GM23338 (cell line): Measurements from ENCODE around the gene PRPSAP2. TPM values are rescaled to one million over a fixed set of nuclear protein-coding genes. Genes with fewer than 3 reads are reported as not detected.

Experiments
- ATAC-seq: fragments of 200-7000 bp; cut with Tn5 transposase; 3 replicates; pipeline ENCODE4 v1.9.1; 2020
- DNase-seq: peaks from one replicate; pipeline ENCODE4 v3.0.0-alpha.2; 2015; ENCODE audit warnings: low spot score
- H2AFZ ChIP-seq: fragments of 200-600 bp; sonication (generic); 2 replicates; pipeline ENCODE4 v1.8.0; 2016; ENCODE audit warnings: antibody characterized with exemption, mild to moderate bottlenecking, moderate library complexity
- H3F3A ChIP-seq: fragments of 200-600 bp; sonication (generic); replicated peaks from 2 replicates; pipeline ENCODE4 v1.8.0; 2017; ENCODE audit warnings: antibody characterized with exemption, mixed run types, low read depth
- H3K27ac ChIP-seq: fragments of 200-600 bp; sonication (generic); 2 replicates; pipeline ENCODE4 v1.6.1; 2016; ENCODE audit warnings: low read depth
- H3K27me3 ChIP-seq: fragments of 200-600 bp; sonication (generic); 2 replicates; pipeline ENCODE4 v1.8.0; 2016; ENCODE audit warnings: mild to moderate bottlenecking, mixed run types, moderate library complexity; ENCODE audit not compliant: insufficient read depth
- H3K36me3 ChIP-seq: fragments of 200-600 bp; sonication (generic); 2 replicates; pipeline ENCODE4 v1.8.0; 2016; ENCODE audit warnings: mild to moderate bottlenecking; ENCODE audit not compliant: insufficient read depth
- H3K4me1 ChIP-seq: fragments of 200-600 bp; sonication (generic); 2 replicates; pipeline ENCODE4 v1.8.0; 2016; ENCODE audit warnings: mild to moderate bottlenecking, moderate library complexity; ENCODE audit not compliant: insufficient read depth
- H3K4me2 ChIP-seq: fragments of 200-600 bp; sonication (generic); 2 replicates; pipeline ENCODE4 v1.7.1; 2017; ENCODE audit warnings: mixed run types
- H3K4me3 ChIP-seq: fragments of 200-600 bp; sonication (generic); 2 replicates; pipeline ENCODE4 v1.6.1; 2016; ENCODE audit warnings: mixed run types
- H3K79me2 ChIP-seq: fragments of 200-600 bp; sonication (generic); replicated peaks from 2 replicates; pipeline ENCODE4 v1.8.0; 2017; ENCODE audit warnings: mild to moderate bottlenecking; ENCODE audit not compliant: insufficient read depth
- H3K9me2 ChIP-seq: fragments of 200-600 bp; sonication (generic); 2 replicates; pipeline ENCODE4 v1.8.0; 2017; ENCODE audit not compliant: insufficient read depth
- H4K20me1 ChIP-seq: fragments of 200-600 bp; sonication (generic); replicated peaks from 2 replicates; pipeline ENCODE4 v1.8.0; 2017; ENCODE audit warnings: mild to moderate bottlenecking; ENCODE audit not compliant: insufficient read depth
- H3K27ac Mint-ChIP-seq: 2 replicates; pipeline ENCODE4 v1.8.0; 2020; ENCODE audit warnings: inconsistent platforms, mild to moderate bottlenecking, moderate library complexity, mixed read lengths
- H3K27me3 Mint-ChIP-seq: 3 replicates; pipeline ENCODE4 v1.8.0; 2022; ENCODE audit warnings: low read depth, mild to moderate bottlenecking, moderate library complexity, mixed read lengths, inconsistent platforms; ENCODE audit not compliant: insufficient read depth, poor library complexity
- H3K36me3 Mint-ChIP-seq: 3 replicates; pipeline ENCODE4 v1.8.0; 2021; ENCODE audit warnings: low read depth, mild to moderate bottlenecking, inconsistent platforms, moderate library complexity, mixed read lengths
- H3K4me1 Mint-ChIP-seq: 3 replicates; pipeline ENCODE4 v1.8.0; 2020; ENCODE audit warnings: mild to moderate bottlenecking, inconsistent platforms, mixed read lengths
- H3K4me3 Mint-ChIP-seq: 3 replicates; pipeline ENCODE4 v1.8.0; 2021; ENCODE audit warnings: moderate library complexity, mild to moderate bottlenecking, inconsistent platforms, mixed read lengths
- H3K9me3 Mint-ChIP-seq: 3 replicates; pipeline ENCODE4 v1.8.0; 2020; ENCODE audit warnings: moderate library complexity, mild to moderate bottlenecking, inconsistent platforms, mixed read lengths
- NANOG ChIP-seq: IDR thresholded peaks from 2 replicates; pipeline ENCODE4 v1.6.1; 2016; ENCODE audit warnings: antibody characterized with exemption, borderline replicate concordance
- STAT1 ChIP-seq: IDR thresholded peaks from one replicate; pipeline ENCODE4 v1.6.1; 2016; ENCODE audit warnings: antibody characterized with exemption; ENCODE audit not compliant: unreplicated experiment
- polyA plus RNA-seq: library from polyadenylated mRNA; unstranded; fragments of >200 nt; fragmentation: Nextera tagmentation; extraction: Ambion mirVana; gene quantifications from 2 replicates; pipeline ENCODE4 v1.2.1, GENCODE V29; 2016
- total RNA-seq: library from RNA; depleted of rRNA; stranded (reverse); fragments of >200 nt; shearing (Covaris generic); gene quantifications from 2 replicates; pipeline ENCODE4 v1.2.3, GENCODE V29; 2014
- TF ChIP-seq, protein P1 (sequence below): fragments of 250-450 bp; sonication (Bioruptor Pico); IDR thresholded peaks from 2 replicates; pipeline ENCODE4 v1.5.0; 2020; ENCODE audit warnings: mild to moderate bottlenecking, moderate library complexity
- TF ChIP-seq, protein P2 (sequence below): IDR thresholded peaks from one replicate; pipeline ENCODE4 v1.6.1; 2018; ENCODE audit warnings: antibody characterized with exemption; ENCODE audit not compliant: unreplicated experiment
- TF ChIP-seq, protein P3 (sequence below), 2 experiments: fragments of 200-600 bp in 1 of 2; sonication (generic) in 1 of 2; conservative IDR thresholded peaks; 2 replicates each; pipeline versions ENCODE4 v1.5.1 to v1.6.1; 2016 to 2017; ENCODE audit warnings: antibody characterized with exemption in 2 of 2, low read depth in 2 of 2, mild to moderate bottlenecking in 2 of 2, moderate library complexity in 1 of 2

The PRPSAP2 gene
- total and polyA plus RNA-seq, 2 experiments from 2014 or later, result 34.6 to 54.4 TPM

DNA sequence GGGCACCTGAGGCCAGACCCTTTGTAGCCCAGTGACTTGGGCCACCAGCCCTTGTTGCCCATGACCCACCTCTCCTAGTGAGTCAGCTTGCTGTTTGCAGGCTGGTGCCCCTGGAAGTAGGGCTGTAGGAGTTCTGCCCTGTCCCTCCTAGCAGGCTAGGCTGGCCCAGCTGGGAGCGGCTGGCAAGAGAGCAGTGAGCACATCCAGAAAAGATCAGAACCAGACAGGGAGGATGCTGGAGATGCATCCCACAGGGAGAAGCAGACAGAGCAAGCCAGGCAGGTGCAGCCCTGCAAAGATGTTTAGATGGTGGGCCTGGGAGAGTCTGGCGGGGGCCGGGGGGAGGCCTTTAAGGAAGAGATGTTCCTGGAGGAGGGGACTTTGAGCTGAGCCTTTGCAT is 96.4 kb downstream of the PRPSAP2 start (continued):
- TF ChIP-seq, protein P1, sequence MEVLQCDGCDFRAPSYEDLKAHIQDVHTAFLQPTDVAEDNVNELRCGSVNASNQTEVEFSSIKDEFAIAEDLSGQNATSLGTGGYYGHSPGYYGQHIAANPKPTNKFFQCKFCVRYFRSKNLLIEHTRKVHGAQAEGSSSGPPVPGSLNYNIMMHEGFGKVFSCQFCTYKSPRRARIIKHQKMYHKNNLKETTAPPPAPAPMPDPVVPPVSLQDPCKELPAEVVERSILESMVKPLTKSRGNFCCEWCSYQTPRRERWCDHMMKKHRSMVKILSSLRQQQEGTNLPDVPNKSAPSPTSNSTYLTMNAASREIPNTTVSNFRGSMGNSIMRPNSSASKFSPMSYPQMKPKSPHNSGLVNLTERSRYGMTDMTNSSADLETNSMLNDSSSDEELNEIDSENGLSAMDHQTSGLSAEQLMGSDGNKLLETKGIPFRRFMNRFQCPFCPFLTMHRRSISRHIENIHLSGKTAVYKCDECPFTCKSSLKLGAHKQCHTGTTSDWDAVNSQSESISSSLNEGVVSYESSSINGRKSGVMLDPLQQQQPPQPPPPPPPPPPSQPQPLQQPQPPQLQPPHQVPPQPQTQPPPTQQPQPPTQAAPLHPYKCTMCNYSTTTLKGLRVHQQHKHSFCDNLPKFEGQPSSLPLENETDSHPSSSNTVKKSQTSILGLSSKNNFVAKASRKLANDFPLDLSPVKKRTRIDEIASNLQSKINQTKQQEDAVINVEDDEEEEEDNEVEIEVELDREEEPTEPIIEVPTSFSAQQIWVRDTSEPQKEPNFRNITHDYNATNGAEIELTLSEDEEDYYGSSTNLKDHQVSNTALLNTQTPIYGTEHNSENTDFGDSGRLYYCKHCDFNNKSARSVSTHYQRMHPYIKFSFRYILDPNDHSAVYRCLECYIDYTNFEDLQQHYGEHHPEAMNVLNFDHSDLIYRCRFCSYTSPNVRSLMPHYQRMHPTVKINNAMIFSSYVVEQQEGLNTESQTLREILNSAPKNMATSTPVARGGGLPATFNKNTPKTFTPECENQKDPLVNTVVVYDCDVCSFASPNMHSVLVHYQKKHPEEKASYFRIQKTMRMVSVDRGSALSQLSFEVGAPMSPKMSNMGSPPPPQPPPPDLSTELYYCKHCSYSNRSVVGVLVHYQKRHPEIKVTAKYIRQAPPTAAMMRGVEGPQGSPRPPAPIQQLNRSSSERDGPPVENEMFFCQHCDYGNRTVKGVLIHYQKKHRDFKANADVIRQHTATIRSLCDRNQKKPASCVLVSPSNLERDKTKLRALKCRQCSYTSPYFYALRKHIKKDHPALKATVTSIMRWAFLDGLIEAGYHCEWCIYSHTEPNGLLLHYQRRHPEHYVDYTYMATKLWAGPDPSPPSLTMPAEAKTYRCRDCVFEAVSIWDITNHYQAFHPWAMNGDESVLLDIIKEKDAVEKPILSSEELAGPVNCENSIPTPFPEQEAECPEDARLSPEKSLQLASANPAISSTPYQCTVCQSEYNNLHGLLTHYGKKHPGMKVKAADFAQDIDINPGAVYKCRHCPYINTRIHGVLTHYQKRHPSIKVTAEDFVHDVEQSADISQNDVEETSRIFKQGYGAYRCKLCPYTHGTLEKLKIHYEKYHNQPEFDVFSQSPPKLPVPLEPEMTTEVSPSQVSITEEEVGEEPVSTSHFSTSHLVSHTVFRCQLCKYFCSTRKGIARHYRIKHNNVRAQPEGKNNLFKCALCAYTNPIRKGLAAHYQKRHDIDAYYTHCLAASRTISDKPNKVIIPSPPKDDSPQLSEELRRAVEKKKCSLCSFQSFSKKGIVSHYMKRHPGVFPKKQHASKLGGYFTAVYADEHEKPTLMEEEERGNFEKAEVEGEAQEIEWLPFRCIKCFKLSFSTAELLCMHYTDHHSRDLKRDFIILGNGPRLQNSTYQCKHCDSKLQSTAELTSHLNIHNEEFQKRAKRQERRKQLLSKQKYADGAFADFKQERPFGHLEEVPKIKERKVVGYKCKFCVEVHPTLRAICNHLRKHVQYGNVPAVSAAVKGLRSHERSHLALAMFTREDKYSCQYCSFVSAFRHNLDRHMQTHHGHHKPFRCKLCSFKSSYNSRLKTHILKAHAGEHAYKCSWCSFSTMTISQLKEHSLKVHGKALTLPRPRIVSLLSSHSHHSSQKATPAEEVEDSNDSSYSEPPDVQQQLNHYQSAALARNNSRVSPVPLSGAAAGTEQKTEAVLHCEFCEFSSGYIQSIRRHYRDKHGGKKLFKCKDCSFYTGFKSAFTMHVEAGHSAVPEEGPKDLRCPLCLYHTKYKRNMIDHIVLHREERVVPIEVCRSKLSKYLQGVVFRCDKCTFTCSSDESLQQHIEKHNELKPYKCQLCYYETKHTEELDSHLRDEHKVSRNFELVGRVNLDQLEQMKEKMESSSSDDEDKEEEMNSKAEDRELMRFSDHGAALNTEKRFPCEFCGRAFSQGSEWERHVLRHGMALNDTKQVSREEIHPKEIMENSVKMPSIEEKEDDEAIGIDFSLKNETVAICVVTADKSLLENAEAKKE (CRISPR knock-in tag), result no peak
- no peak for TF ChIP-seq NANOG
- TF ChIP-seq STAT1, result no peak
- TF ChIP-seq, protein P2, sequence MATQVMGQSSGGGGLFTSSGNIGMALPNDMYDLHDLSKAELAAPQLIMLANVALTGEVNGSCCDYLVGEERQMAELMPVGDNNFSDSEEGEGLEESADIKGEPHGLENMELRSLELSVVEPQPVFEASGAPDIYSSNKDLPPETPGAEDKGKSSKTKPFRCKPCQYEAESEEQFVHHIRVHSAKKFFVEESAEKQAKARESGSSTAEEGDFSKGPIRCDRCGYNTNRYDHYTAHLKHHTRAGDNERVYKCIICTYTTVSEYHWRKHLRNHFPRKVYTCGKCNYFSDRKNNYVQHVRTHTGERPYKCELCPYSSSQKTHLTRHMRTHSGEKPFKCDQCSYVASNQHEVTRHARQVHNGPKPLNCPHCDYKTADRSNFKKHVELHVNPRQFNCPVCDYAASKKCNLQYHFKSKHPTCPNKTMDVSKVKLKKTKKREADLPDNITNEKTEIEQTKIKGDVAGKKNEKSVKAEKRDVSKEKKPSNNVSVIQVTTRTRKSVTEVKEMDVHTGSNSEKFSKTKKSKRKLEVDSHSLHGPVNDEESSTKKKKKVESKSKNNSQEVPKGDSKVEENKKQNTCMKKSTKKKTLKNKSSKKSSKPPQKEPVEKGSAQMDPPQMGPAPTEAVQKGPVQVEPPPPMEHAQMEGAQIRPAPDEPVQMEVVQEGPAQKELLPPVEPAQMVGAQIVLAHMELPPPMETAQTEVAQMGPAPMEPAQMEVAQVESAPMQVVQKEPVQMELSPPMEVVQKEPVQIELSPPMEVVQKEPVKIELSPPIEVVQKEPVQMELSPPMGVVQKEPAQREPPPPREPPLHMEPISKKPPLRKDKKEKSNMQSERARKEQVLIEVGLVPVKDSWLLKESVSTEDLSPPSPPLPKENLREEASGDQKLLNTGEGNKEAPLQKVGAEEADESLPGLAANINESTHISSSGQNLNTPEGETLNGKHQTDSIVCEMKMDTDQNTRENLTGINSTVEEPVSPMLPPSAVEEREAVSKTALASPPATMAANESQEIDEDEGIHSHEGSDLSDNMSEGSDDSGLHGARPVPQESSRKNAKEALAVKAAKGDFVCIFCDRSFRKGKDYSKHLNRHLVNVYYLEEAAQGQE, result no peak

DNA sequence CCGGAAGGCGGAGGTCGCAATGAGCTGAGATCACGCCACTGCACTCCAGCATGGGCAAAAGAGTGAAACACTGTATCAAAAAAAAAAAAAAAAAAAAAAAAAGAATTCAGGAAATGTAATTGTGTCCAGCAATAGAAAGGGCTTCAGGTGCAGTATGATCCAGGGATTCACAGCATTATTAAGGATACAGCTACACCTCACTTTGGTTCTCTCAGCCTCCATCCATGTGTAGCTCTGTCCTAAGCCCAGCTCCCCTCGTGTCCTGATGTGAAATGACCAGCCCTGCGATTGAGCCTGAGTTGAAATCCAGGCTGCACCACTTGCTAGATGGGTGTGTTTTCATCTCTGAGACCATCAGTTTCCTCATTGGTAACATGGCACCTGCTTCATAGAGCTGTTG is 97.1 kb downstream of the PRPSAP2 start:
- H3K36me3 Mint-ChIP-seq, result no peaks in the 10 kb centered on the region
- DNase-seq (no peak), ATAC-seq (no peak)
- H3K4me1 ChIP-seq, result no peaks in the 10 kb centered on the region
- no peak overlapping the region for H3K27ac Mint-ChIP-seq
- peaks cover 10% of the 10 kb centered on the region for H3K27me3 Mint-ChIP-seq
- no peaks in the 10 kb centered on the region for H3K27me3 ChIP-seq
- H3K79me2 ChIP-seq, result no peaks in the 10 kb centered on the region
- no peaks in the 10 kb centered on the region for H3K9me3 Mint-ChIP-seq
- no peaks in the 10 kb centered on the region for H3K4me1 Mint-ChIP-seq
- no peaks in the 10 kb centered on the region for H3F3A ChIP-seq
- H3K4me3 ChIP-seq, result no peak overlapping the region
- no peak overlapping the region for H3K4me2 ChIP-seq
- no peaks in the 10 kb centered on the region for H3K9me2 ChIP-seq
- H3K36me3 ChIP-seq, result no peaks in the 10 kb centered on the region
- H2AFZ ChIP-seq, result no peak overlapping the region
- H3K27ac ChIP-seq, result no peak overlapping the region
- no peaks in the 10 kb centered on the region for H4K20me1 ChIP-seq
- no peak overlapping the region for H3K4me3 Mint-ChIP-seq
- TF ChIP-seq NANOG, result no peak
- TF ChIP-seq, protein P3, sequence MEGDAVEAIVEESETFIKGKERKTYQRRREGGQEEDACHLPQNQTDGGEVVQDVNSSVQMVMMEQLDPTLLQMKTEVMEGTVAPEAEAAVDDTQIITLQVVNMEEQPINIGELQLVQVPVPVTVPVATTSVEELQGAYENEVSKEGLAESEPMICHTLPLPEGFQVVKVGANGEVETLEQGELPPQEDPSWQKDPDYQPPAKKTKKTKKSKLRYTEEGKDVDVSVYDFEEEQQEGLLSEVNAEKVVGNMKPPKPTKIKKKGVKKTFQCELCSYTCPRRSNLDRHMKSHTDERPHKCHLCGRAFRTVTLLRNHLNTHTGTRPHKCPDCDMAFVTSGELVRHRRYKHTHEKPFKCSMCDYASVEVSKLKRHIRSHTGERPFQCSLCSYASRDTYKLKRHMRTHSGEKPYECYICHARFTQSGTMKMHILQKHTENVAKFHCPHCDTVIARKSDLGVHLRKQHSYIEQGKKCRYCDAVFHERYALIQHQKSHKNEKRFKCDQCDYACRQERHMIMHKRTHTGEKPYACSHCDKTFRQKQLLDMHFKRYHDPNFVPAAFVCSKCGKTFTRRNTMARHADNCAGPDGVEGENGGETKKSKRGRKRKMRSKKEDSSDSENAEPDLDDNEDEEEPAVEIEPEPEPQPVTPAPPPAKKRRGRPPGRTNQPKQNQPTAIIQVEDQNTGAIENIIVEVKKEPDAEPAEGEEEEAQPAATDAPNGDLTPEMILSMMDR (conservative IDR thresholded peaks at IDR 0.05; ENCODE audit: low read depth in 2 of 2), result no peak
